WTC11 (cell line): ENCODE measurements around the gene TRMT44.

ENCODE experiments used
- MYBL2 ChIP-seq: sonication (generic); formaldehyde crosslinking; IDR thresholded peaks from 2 replicates; pipeline ENCODE4 v1.8.1; 2023; ENCODE audit warnings: mild to moderate bottlenecking, moderate library complexity, missing genetic modification reagents
- NFE2L1 ChIP-seq: sonication (generic); formaldehyde crosslinking; IDR thresholded peaks from 2 replicates; pipeline ENCODE4 v1.8.1; 2023; ENCODE audit warnings: missing genetic modification reagents
- TEAD1 ChIP-seq: sonication (generic); formaldehyde crosslinking; IDR thresholded peaks from 2 replicates; pipeline ENCODE4 v1.8.0; 2022; ENCODE audit warnings: mild to moderate bottlenecking, missing genetic modification reagents
- ZNF263 ChIP-seq: sonication (generic); formaldehyde crosslinking; IDR thresholded peaks from 2 replicates; pipeline ENCODE4 v1.8.1; 2022; ENCODE audit warnings: low read depth, mild to moderate bottlenecking, moderate library complexity, missing genetic modification reagents
- TF ChIP-seq, protein P1 (sequence below): fragments of 200-600 bp; IDR thresholded peaks from 2 replicates; pipeline ENCODE4 v1.8.0; 2022; ENCODE audit warnings: antibody characterized with exemption
- TF ChIP-seq, protein P2 (sequence below): sonication (generic); formaldehyde crosslinking; IDR thresholded peaks from 2 replicates; pipeline ENCODE4 v1.8.1; 2023; ENCODE audit warnings: mild to moderate bottlenecking, moderate library complexity, missing genetic modification reagents
- TF ChIP-seq, protein P3 (sequence below): sonication (generic); formaldehyde crosslinking; conservative IDR thresholded peaks from 2 replicates; pipeline ENCODE4 v1.8.1; 2022; ENCODE audit warnings: mild to moderate bottlenecking, missing genetic modification reagents
- TF ChIP-seq, protein P4 (sequence below): sonication (generic); formaldehyde crosslinking; IDR thresholded peaks from 2 replicates; pipeline ENCODE4 v1.8.0; 2022; ENCODE audit warnings: mild to moderate bottlenecking, missing genetic modification reagents
- TF ChIP-seq, protein P5 (sequence below): sonication (generic); formaldehyde crosslinking; IDR thresholded peaks from 2 replicates; pipeline ENCODE4 v1.8.0; 2022; ENCODE audit warnings: missing genetic modification reagents

DNA sequence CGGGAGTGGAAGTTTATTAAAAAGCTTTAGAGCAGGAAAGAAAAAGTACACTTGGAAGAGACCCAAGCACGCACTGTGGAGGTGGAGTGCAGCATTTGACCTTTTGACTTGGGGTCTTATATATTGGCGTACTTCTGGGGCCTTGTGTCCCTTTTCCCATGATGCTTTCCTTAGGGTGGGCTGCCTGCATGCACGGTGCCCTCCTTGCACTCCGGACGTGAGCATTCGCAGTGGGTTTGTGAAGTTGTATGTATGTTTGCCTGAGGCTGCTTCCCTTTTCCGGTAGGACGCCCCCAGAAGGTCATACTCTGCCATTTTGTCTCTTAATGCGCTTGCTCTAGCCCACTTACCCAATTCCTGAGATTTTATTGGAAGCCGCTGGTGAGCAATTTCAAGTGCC lies 39.6 kb downstream of the TRMT44 start:
- TF ChIP-seq, protein P1, sequence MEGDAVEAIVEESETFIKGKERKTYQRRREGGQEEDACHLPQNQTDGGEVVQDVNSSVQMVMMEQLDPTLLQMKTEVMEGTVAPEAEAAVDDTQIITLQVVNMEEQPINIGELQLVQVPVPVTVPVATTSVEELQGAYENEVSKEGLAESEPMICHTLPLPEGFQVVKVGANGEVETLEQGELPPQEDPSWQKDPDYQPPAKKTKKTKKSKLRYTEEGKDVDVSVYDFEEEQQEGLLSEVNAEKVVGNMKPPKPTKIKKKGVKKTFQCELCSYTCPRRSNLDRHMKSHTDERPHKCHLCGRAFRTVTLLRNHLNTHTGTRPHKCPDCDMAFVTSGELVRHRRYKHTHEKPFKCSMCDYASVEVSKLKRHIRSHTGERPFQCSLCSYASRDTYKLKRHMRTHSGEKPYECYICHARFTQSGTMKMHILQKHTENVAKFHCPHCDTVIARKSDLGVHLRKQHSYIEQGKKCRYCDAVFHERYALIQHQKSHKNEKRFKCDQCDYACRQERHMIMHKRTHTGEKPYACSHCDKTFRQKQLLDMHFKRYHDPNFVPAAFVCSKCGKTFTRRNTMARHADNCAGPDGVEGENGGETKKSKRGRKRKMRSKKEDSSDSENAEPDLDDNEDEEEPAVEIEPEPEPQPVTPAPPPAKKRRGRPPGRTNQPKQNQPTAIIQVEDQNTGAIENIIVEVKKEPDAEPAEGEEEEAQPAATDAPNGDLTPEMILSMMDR, result no peak
- TF ChIP-seq ZNF263 (CRISPR knock-in tag) (no peak), MYBL2 (no peak), TEAD1 (CRISPR knock-in tag) (no peak), NFE2L1 (CRISPR knock-in tag) (no peak)
- TF ChIP-seq, protein P2, sequence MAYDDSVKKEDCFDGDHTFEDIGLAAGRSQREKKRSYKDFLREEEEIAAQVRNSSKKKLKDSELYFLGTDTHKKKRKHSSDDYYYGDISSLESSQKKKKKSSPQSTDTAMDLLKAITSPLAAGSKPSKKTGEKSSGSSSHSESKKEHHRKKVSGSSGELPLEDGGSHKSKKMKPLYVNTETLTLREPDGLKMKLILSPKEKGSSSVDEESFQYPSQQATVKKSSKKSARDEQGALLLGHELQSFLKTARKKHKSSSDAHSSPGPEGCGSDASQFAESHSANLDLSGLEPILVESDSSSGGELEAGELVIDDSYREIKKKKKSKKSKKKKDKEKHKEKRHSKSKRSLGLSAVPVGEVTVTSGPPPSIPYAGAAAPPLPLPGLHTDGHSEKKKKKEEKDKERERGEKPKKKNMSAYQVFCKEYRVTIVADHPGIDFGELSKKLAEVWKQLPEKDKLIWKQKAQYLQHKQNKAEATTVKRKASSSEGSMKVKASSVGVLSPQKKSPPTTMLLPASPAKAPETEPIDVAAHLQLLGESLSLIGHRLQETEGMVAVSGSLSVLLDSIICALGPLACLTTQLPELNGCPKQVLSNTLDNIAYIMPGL (CRISPR knock-in tag), result no peak
- TF ChIP-seq, protein P3, sequence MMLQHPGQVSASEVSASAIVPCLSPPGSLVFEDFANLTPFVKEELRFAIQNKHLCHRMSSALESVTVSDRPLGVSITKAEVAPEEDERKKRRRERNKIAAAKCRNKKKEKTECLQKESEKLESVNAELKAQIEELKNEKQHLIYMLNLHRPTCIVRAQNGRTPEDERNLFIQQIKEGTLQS (CRISPR knock-in tag), result no peak
- TF ChIP-seq, protein P4, sequence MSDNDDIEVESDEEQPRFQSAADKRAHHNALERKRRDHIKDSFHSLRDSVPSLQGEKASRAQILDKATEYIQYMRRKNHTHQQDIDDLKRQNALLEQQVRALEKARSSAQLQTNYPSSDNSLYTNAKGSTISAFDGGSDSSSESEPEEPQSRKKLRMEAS (CRISPR knock-in tag), result no peak
- TF ChIP-seq, protein P5, sequence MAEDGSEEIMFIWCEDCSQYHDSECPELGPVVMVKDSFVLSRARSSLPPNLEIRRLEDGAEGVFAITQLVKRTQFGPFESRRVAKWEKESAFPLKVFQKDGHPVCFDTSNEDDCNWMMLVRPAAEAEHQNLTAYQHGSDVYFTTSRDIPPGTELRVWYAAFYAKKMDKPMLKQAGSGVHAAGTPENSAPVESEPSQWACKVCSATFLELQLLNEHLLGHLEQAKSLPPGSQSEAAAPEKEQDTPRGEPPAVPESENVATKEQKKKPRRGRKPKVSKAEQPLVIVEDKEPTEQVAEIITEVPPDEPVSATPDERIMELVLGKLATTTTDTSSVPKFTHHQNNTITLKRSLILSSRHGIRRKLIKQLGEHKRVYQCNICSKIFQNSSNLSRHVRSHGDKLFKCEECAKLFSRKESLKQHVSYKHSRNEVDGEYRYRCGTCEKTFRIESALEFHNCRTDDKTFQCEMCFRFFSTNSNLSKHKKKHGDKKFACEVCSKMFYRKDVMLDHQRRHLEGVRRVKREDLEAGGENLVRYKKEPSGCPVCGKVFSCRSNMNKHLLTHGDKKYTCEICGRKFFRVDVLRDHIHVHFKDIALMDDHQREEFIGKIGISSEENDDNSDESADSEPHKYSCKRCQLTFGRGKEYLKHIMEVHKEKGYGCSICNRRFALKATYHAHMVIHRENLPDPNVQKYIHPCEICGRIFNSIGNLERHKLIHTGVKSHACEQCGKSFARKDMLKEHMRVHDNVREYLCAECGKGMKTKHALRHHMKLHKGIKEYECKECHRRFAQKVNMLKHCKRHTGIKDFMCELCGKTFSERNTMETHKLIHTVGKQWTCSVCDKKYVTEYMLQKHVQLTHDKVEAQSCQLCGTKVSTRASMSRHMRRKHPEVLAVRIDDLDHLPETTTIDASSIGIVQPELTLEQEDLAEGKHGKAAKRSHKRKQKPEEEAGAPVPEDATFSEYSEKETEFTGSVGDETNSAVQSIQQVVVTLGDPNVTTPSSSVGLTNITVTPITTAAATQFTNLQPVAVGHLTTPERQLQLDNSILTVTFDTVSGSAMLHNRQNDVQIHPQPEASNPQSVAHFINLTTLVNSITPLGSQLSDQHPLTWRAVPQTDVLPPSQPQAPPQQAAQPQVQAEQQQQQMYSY (CRISPR knock-in tag), result no peak
